Peyer's patch (tissue), 4 donors: Measurements from ENCODE around the gene NUDC.

Source experiments
- CTCF ChIP-seq, 6 experiments: fragments of 450-650 bp in 4 of 6; fragments of 200-600 bp in 2 of 6; sonication (generic) in 1 of 6; IDR thresholded peaks; one replicate each; pipeline ENCODE4 v1.5.1; 2017 to 2019; ENCODE audit warnings: antibody characterized with exemption in 6 of 6, mild to moderate bottlenecking in 3 of 6, moderate library complexity in 1 of 6
- POLR2A ChIP-seq, 2 donors: fragments of 450-650 bp; IDR thresholded peaks; one replicate each; pipeline ENCODE4 v1.5.1; 2017; ENCODE audit warnings: antibody characterized with exemption in 2 of 2, mild to moderate bottlenecking in 2 of 2, moderate library complexity in 2 of 2

DNA sequence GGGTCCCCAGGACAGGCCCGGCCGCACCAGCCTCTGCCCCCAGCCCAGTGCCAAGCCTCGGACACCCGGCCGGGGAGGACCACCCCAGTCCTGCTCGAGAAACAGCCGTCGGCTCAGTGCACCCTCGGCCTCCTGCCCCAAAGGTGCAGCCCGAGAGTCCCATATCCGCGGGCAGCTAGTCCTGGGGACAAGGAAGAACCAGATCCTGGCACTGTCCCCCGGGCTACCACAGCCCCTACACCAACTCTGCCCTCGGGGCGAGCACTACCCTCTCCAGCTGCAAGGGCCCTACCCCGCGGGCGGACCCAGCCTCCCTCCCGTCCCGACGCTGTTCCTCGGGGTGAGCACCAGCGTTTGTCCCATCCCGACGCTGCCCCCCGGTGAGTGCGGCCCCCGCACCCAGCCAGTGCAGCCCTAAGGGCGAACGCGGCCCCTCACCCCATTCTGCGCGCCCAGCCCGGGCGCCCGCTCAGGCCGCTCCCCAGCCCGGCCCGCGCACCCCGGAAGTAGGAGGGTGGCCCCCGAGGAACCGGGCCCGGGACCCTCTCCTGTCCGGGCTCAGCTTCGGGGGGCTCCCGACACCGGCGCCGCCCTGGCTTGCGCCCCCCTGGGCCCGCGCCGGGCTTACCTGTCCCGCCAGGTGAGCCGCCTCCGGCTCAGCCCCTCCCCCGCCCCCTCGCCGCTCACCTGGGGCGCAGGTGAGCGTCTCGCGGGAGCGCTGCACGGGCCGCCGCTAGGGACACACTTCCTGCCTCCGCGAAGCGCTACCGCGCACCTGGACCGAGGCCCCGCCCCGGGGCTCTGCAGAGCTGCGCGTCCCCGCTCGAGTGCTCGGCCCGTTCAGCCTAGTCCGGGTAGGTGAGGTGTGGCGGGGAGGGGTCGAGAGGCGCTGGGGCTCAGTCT, 38.4 kb downstream of the NUDC start, which contains the start of gene KDF1:
- TF ChIP-seq CTCF (IDR thresholded peaks at IDR 0.05) (peak in 5 of 6 experiments; percentile 18 to 69 (median 52)), POLR2A (IDR thresholded peaks at IDR 0.05) (peak; percentile 75 to 83)
